ENCODE results near the gene GGTLC1.
"Not testable (repeated sequence)": the region's sequence is repeated elsewhere in the genome, so short reads cannot be mapped to it uniquely, and the experiment has no call there.

The GGTLC1 gene

DNA sequence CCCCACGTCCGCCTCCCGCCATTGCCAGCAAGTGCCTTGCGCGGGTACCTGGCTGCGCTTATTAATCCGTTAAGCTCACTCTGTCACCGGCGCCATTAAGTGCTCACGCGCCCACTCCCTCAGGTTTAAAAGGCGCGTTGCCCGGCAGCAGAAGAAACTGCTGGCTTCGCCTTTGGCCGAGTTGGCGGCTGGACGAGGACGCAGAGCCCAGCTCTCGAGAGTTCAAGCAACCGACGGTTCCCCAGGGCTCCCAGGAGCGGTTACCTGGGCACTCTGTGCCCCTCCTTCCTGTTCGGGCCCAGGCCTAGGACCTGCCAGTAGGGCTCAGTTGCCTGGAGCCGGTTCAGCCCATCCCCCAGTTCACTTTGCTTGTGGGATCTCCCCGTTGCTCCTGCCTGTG is at the start of gene GGTLC1:
Gene GGTLC1 (minus strand): TSS at position 219 of the 400 bp plus-strand sequence. CDS start 2,168 bp downstream, outside the sequence.
- DNase-seq (ENCODE audit: low read depth): no peak

DNA sequence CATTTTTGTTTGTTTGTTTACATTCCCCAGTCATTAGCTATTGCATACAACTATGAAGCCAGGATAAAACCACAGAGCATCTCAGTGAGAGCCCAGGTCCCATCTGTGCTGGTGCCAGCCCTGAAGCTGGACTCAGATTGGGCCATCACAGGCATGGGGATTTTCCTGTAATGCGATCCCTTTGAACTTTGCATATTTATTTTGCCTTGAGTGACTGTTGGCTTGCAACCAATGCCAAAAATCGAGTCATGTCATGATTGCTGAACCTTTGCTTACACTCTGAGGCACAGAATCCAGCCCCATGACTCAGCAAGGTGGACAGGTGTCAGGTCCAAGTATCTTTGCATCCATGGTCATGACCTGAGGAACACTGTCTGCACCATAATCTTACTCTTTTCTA is 46.2 kb upstream of the GGTLC1 start:
- DNase-seq (ENCODE audit: low read depth): no peak

DNA sequence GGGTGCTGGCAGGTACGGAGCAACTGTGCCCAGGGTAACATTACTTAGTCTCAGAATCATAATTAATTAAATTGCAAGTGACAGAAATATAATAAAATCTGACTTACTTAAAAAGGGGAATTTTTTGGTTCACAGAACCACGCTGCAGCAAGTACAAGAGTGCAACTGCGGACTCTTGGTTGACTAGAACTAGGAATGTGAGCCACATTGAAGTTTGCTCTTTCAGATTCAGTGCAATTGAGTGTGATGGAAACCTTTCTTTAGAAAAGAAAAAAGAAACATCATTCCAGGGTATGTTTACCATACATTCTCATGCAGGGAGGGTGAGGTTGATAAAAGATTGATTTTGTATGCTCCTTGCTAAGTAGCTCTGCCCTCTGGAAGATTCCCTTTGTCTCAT is 45.0 kb upstream of the GGTLC1 start:
- no peak for DNase-seq (ENCODE audit: low read depth)

DNA sequence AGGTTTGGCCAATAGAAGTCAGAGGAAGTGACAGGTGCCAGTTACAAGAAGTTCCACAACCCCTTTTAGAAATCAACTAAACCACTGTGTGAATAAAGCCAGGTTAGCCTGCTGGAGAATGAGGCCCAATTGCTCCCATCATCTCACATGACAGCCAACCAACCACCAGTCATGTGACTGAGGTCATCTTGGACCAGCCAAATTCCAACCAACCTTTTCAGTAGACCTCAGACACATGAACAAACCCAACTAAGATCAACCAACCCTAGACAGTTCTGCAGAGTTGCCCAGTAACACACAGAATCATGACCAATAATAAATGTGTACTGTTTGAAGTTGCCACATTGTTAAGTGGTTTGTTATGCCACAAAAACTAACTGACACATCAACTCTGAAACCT is 44.6 kb upstream of the GGTLC1 start:
- no peak for DNase-seq (ENCODE audit: low read depth)

DNA sequence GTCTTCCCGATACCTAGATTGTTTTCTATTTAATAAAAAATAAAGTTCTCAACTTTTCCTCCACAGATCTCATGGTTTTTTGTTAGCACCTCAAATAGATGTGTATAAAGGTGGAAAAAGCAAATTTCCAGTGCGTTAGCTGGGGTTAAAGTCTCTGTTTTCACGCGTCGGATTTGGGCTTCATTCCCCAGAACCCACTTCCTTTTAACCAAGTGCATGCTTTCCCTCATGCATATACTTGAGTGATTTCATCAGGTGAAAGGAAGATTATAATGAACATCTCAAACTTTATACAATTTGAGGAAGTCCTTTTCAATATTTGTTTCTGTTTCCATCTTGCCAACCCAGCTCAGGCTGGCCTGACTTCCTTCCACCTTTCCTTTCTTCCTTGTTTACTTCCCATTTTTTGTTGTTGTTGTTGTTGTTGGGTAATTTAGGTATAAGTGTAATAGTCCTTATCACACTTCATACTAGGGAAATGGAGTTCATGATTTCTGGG is 43.9 kb upstream of the GGTLC1 start:
- DNase-seq (ENCODE audit: low read depth): no peak

DNA sequence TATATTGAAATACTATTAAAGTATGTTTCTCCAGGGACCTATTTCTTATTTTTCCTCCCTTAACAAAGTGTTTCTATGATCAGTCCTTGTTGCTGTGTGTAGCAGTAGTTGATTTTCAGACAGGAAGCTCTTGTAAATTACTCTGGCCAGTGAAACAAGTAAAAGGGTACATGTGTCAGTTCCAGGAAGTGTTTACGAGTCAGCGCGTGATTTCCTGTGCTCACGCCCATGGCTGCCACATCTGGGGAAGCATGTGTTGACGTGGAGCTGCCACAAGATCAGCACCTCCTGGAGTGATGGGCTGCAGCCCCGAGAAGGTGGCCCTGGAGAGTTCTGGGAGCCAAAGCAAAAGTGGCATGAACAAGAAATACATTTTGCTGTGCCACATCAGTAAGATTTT is 38.6 kb upstream of the GGTLC1 start:
- peak; percentile 63 for DNase-seq (ENCODE audit: low read depth)

DNA sequence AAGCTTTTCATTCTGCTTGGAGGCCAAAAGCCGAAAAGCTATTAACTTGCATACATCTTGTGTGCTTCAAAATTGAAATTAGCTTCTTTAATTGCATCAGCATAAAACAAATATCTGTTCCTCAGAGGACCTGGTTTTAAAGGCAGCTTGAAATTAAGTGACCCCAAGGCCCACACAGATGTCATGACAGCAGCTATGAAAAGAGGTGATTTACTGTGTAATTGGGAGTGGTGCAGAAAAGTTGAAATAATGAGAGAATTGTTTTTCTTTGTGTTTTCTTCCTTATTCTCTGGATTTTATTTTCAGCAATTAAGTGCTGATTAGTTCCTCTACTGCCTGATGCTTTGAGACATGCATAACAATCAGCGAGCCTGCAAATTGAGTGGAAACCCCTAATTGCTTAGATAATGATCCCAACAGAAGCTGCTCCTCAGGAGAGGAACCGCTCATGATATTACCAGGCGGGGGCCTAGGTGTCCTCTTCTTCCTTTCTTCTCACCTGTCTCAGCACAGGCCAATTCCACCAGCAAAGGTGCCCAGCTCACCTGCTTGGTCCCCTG is 34.1 kb upstream of the GGTLC1 start:
- DNase-seq (ENCODE audit: low read depth): no peak

DNA sequence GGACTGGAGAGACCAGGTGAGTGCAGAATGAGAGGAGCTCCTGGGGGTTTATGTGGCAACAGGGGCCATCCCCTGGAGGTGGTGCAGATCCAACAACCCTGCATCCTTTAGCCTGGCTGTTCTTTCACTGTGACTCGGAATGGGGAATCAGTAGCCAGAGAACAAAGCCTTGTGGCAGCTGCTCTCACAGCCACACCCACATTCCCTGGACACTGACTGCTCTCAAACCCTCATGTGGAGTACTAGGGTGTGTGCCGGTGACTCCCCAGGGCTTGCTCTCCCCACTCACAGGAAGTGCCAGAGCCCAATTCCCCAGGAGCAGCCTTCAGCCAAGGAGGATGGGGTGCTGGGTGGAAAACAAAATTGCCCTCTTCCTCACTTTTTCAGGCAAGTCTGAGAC is 30.2 kb upstream of the GGTLC1 start:
- DNase-seq (ENCODE audit: low read depth): no peak

DNA sequence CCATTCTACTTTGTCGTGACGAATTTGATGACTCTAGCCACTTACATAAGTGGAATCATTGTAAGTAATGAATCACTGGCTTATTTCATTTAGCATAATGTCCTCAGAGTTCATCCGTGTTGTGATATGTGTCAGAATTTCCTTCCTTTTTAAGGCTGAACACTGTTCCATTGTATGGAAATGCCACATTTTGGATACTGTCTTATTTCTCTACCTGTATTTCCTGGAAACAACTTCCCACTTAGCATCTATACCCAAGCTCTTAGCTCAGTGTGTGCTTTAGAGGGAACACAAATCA is 28.8 kb upstream of the GGTLC1 start:
- no peak for DNase-seq (ENCODE audit: low read depth)

DNA sequence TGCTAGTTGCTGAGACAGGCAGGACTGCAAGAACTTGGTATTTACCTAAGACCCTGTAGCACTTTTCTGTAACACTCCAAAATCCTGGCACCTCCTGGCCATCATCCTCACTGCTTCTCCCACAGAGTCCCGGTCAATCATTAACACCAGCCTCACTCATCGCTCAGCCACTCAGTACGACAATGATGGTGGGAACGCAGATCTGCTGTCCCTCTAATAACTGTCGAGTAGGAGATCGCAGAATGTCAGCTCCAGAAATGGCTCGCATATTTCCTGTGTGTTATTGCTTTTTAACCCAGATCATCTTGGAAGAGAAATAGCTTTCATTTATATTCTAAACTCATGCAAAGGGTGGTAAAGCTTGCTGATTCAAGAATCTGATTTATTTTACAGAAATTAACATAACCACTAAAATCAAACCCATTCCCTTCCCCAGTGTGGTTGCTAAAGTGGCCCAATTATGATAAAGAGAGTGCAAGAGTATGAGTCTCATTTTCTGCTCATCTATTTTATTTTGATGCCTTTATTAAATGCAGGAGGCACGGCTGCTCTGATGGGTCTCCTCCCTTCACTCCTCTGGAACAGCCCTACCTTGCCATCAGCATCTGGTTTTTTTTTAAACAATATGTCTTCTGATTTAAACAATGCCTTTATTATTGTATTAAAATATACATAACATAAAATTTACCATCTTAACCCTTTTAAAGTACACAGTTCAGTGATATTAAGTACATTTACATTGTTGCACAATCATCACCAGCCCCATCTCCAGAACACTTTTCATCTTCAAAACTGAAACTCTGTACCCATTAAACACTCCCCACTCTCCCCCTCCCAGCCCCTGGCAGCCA is 28.3 kb upstream of the GGTLC1 start:
- no peak for DNase-seq (ENCODE audit: low read depth)

DNA sequence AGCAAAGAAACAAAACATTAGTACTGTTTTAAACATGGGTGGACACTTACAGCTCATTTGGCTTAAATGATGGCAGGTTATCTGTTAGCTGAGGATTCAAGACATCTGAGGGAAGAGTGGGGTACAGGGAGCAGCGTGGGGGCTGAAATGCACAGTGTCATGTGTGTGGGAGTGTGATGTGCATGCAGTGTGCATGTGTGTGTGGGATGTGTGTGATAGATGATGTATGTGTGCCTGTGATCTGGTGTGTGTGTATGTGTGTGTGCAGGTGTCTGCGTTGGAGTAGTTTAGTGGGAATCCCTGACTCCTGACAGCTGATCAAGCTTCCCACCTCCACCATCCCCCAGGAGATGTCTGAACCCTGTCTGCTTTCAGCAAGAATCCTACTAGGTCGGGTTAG is 25.4 kb upstream of the GGTLC1 start:
- no peak for DNase-seq (ENCODE audit: low read depth)

DNA sequence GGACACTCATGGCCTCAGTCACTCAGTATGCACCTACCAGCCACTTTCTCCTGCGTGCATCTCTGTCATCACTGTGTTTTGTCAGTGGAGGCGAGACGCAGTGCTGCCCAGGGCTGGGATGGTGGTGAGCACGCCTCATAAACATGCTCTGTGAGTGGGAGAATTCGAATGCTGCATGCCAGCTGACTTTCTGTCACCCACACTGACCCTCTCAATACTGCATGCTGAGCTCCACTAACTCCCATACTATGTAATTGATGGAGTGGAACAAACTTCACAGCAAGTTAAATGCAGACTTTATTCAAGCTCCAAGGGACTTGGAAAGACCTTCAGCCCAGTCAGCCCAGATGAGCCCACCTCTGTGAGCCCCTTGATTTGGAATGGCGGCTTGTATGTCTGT is 22.7 kb upstream of the GGTLC1 start:
- DNase-seq (ENCODE audit: low read depth): no peak

DNA sequence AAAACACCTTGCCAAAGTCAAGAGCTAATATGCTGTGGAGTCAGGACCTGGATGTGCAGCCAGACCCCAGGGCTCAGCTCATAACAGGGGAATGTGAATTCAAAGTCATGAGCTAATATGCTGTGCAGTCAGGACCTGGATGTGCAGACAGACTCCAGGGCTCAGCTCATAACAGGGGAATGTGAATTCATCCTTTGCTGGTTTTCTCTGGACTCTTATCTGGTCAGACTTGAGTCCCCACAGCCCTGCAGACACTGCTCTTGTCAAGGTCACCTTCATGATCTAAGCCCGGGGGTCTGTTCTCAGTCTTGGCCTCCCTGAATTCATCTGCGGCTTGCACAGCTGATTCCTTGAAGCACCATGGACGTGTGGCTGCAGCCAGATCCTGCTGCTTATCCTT is 19.2 kb upstream of the GGTLC1 start:
- DNase-seq (ENCODE audit: low read depth): no peak

DNA sequence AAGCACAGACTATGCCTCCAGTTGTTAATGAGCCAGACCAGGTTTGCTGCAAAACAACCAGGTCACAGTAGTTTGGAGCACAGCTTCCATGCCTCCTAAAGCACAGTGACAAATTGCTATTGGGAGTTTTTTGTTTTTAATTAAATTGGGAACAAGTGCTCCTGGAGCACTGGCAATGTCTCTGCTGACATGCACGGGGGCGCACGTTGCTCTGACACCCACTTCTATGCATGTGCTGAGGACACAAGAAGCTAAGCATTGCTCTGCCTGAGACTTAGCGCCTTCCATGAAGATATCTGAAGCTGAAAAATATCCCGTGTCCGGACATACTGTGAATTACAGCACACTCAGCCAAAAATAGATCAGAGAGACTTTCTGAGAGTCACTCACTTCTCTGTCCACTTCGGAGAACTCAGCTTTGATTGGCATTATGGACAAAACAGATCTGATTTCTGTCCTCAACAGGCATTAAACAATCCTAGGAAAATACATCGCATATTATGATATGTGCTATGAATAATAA is 18.6 kb upstream of the GGTLC1 start:
- no peak for DNase-seq (ENCODE audit: low read depth)

DNA sequence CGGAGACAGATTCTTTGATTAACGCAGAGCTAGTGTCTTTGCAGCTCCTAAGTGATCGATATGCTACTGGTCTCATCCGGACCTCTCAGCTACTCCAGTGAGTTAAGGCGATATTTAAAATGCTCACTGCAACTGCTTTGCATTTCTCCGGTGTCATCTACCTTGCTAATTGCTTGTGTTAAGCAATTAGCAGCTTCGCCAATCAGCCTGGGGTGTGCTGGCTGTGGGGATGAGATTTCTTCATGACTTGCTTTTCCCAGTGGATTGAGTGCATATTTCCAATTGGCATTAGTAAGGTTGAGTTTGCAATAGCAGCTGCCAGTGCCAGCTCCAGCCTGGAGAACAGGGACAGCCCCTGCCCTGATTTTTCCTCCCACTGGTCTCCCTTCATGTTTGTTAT is 18.0 kb upstream of the GGTLC1 start:
- no peak for DNase-seq (ENCODE audit: low read depth)

DNA sequence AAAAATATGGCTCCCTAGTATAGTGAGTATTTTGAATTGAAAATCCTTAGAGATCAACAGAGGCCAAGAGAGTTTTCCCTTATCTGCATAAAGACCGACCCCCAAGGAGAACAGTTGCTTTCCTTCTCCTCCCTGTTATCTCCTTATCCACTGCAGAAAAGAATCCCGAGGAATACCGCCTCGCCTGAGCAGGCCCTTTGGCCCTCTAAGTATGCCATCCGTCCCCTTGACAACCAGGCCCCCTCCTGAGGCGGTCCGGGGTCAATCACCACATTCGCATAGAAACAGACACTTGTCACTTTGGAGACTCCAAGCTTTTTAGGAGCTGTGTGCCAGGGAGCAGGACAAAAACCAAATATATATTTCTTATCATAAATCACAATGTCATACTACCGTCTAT is 15.9 kb upstream of the GGTLC1 start:
- DNase-seq (ENCODE audit: low read depth): no peak

DNA sequence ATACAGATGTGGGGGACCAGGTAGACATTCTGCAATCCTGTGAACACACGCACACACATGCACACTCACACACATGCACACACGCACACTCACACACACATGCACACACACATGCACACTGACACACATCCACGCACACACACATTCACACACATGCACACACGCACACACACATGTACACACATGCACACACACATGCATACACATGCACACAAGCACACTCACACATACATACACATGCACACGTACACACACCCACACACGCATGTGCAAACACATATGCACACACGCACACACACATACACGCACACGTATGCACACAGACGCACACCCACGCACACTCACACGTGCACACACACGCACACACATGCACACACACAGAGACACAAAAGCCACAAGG is 14.3 kb upstream of the GGTLC1 start:
- no peak for DNase-seq (ENCODE audit: low read depth)

DNA sequence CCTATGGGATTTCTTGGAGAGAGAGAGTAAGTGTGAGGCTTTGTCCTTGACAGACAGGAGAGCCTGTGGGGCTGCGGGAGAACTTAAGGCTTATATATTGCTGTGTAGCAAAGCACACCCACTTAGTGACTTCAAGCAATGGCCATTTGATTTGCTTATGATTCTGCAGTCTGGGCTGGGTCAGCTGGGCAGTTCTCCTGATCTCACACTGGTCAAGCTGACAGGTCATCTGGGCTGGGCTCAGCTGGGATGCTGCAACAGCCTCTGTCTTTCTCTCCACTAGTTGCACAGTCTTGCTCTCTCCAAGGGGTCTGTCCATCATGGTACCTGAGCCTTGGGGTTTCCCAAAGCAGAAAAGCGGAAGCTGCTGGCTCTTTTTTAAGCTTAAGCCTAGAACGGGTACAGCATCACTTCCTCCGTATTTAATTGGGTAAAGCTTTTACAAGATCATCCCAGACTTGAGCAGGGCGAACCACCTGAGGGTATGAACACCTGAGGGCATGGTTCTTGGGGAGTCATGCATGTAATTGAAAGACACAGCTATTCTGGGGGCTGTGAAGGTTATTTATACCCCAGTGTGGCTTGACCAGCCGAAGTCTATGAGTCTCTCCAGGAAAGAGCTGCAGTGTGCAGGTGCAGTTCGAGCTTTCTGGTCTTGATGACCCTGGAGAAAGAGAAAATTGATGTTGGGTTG is 13.3 kb upstream of the GGTLC1 start:
- DNase-seq (ENCODE audit: low read depth): no peak

DNA sequence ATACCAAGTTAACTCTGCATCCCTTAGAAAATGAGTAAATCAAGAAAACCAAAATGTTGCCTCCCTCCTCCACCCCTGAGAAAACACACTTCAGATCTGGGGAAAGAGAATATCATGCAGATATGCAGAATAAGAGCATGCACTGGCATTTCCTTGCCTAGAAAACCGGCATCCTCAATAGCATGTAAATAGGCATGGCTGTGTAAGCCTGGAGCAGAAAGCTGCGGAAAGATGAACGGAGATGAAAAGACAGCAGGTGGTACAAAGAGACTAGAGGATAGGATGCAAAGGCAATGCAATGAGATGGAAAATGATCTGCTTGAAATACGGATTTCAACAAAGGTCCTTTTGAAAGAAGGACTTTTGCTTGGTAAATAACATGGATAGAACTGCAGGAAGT is 10.3 kb upstream of the GGTLC1 start:
- no peak for DNase-seq (ENCODE audit: low read depth)

DNA sequence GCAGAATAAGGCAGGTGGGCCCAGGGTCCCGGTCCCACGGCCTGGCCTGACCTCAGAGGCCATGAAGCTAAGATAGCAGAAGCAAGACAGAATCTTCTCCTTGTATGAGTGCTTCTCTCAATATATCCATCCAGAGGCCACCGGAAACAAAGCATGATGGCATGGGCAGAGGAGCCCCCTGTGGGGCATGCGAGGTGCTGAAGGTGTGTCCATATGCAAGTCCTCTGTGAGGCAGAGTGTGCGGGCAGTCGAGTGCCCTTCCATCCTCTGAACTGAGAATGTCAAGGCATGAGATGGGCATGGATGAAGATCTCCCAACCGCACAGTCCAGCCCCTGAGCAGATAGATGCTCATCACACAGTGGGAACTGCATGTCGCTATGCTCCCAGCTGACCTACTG is 9.8 kb upstream of the GGTLC1 start:
- DNase-seq (ENCODE audit: low read depth): no peak

DNA sequence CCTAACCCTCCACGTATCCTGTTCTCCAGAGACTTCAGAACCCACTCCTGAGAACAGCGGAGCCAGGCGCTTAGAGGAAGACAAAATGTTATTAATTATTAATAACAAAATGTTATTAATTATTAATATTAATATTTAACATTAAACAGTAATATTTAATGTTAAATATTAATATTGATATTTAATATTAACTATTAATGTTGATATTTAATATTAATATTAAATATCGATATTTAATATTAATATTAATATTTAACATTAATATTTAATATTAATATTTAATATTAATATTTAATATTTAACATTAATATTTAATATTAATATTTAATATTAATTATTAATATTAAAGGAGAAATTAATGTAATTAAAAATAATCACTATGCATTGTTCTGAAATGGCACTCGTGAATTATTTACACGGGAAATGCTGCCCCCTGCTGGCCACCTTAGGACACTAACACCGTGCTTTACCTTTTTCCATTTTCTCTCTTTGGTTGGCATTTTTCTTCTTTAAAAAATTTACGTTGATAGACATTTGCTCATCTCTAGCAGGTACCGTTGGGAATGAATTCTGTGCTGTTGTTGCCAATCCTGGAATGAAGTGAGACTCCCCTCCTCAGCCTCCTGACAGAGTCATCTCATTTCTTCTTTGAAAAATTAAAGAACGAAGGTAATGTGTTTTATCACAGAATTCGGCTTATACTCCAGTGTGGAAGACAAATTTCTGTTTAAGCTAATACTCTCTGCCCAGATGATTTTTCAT is 7.5 kb upstream of the GGTLC1 start:
- peak; percentile 42 for DNase-seq (ENCODE audit: low read depth)

DNA sequence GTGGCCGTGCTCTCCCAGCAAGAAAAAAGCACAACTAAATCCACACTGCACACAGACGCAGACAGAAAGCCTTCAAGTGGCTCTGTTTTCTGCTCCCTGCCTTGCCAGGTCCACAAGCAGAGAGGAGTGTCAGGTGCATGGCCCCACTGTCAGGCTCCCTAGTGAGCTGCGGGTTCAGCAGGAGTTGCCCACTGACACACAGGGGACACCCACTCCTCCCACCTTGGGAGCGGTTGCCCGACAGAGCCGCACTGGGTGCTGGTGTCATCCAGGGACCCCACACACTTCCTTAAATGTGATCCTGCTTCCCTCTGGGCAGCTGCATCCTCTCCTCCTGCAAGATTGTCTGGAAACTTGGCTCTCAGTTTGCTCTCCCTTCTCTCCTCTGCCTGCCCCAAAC is 6.7 kb upstream of the GGTLC1 start:
- not testable (repeated sequence) for DNase-seq (ENCODE audit: low read depth)
